ENCODE data around the gene CDK17.
A peak's percentile ranks its signal among the peaks of the same experiment; 100 is the strongest.

The CDK17 gene

GRCh38 chr12:96311191-96311590, 89.0 kb downstream of the CDK17 start:
- no peak for DNase-seq

- DNase-seq, result no peak
Measured at GRCh38 chr12:96310067-96310466, 90.2 kb downstream of the CDK17 start.

- DNase-seq, result no peak
Measured at GRCh38 chr12:96308881-96309280, 91.4 kb downstream of the CDK17 start.

GRCh38 chr12:96305665-96306064, 94.6 kb downstream of the CDK17 start:
- DNase-seq, result no peak

DNA sequence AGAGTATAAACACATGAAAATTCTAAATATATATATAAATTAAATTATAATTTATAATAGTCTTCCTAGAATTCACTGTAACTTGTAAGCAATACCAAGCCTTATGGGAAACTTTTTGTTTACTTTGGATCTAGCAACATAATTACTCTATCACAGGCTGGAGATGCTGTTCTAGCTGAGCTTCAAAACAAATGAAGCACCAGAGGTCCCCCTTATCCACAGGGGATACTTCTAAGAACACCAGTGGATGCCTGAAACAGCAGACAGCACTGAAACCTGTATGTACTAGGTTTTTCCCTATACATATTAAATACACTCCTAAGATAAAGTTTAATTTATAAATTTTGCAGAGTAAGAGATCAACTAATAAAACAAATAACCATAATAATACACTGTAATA, 96.6 kb downstream of the CDK17 start:
- peak; percentile 37 for DNase-seq

DNA sequence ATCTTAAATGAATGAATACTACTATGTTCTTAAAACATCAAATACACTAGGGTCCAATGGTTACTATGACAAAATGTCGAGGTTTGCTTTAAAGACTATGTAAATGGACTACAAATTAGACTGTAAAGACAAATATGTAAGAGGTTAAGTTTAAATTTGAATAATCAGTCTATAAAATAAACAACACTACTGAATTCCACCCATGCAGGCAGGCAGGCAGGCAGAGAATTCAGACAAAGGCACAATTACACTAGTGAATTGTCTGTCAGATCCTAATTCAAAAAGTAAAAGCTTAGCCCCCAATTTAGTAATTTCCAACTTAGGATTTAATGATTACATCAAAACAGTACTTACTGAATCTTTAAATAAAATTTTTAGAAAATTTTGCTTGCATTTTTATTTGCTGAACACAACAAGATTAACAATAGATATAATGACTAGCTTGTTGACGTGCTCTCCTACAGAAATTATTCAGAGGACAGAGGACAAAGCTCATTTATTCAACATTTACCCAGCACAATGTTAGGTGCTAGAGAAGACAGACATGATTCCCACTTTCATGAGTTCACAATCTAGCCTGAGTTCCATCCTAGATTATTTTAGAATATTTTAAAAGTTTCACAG, 97.4 kb downstream of the CDK17 start:
- no peak for DNase-seq

DNA sequence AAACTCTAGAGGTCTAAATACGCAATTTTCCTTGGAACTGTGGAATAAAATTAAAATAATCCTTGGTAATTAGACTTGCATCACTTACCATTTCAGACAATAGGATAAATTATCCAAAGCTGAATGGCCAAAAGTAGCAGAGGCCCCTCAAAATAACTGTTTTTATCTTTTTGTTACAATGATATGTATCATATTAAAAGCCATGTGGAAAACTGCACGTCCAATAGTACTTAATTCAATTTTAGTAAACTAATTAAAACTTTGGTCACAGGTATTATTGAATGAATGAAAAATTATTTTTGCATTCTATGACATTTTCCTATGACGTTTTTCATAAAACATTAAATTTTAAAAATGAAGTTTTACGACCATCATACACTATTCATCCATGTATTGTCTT, 98.5 kb downstream of the CDK17 start:
- no peak for DNase-seq

DNA sequence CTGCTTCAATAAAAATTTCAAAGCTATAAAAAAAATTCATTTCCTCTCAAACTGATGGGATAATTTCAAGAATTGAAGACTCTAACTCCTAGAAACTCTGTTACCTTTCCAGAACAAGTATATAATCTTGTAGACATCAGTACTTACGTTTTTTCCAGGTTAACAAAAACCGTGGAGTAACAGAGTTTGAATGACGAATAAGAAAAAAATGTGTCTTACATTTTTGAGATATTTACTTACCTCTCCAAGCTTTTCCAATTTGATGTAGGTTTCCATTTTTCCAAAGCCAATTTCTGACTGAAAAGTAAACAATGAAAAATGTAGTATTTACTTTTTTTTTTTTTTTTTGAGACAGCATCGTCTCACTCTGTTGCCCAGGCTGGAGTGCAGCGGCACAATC, 100.2 kb downstream of the CDK17 start:
- DNase-seq, result no peak

GRCh38 chr12:96297504-96297903, 102.7 kb downstream of the CDK17 start:
- DNase-seq, result no peak

DNA sequence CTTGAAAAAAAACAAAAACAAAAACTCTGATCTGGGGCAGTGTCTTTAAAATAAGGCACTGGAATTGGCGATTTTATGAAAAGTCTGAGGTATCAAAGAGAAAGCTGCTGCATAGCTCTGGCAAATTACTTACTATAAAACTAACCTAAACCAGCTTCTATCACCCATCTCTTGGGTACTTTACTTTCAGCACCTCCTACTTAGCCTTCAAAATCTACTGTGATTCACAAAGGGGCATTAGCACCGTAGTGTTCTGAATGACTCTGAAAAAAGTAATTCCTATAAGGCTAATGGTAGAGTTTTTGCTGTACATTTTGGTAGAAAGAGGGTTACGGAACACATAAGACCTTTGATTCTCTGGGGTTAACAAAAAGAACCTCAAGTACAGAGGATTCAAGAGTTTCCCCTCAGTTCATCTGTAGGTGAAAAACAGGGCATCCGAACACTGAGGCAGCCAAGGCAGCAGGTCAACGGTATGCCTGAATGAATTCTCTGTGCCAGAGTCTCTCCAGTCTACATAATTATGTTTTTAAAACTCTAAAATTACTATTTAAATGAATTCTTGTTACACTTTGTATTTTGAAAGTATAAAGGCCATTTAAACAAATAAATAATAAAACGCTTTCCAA, 104.6 kb downstream of the CDK17 start:
- DNase-seq, result no peak

GRCh38 chr12:96294831-96295230, 105.4 kb downstream of the CDK17 start:
- no peak for DNase-seq

GRCh38 chr12:96293093-96293492, 107.1 kb downstream of the CDK17 start:
- DNase-seq, result no peak

GRCh38 chr12:96289067-96289466, 111.2 kb downstream of the CDK17 start:
- no peak for DNase-seq

GRCh38 chr12:96285158-96285557, 115.1 kb downstream of the CDK17 start:
- DNase-seq, result no peak

GRCh38 chr12:96274331-96274730, 125.9 kb downstream of the CDK17 start:
- DNase-seq, result no peak

DNA sequence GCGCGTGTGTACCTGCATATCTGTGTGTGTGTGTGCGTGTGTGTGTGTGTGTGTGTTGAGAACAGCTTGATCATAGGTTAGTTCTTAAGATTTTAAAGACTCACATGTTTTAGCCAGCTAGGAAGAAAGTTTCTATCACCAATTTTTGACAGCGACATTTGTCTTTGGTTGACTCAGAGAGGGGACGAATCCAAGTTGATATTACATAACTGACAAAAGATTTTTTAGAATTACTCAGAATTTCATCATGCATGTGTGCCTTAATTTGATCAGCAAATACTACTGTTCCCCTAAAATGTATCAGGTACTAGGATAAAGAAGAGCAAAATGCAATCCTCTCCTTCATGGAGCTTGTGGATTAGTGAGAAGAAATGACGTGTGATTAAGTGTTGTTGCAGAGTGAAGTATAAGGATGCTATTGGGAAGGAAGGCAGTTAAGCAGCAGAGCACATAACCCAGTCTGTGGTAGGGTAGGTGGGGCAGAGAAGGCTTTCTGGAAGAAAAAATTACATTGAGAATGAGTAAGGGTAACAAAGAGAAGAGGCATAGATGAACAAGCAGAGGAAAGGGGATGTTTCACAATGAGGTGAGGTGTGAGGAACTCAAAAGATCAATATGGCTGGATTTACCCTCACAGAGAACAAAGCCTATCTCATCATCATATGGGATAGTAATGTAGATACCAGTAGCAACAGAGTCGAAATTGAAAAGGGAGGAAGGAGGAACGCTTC, 128.6 kb downstream of the CDK17 start:
- DNase-seq, result peak; percentile 25

DNA sequence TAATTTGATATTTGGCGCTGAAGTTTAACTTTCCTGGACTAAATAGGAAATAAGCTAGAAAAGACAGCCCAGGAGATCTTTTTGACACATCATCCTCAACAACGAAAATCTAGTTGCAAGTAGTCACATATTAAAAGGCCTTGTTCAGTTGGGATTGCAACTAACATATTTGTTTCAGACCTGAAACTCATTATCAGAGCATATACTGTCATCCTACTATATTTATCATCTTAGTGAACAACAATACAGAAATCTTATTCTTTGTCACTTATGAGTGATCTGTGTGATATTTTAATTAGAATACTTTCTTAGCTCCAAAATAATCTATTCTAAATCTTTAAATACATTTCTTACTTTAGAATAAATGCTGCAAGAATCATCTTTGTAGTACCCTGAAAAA, 134.0 kb downstream of the CDK17 start:
- no peak for DNase-seq

DNA sequence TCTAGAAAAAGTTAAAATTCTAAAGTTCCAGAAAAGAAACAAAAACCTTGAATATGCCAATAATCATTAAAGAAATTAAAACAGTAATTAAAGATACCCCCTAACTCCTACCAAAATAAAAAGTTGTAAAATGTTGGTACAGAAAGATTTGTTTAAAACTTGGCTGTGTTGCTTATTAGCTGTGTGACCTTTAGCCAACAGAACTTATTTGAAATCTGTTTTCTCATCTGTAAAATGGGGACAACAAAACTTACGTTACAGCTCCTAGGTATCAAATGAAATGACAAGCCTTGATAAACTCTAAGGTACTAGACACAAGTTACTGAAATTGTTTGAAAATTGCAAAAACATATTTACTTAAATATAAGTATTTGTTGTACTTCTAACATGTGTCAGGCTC, 134.4 kb downstream of the CDK17 start:
- DNase-seq, result no peak

DNA sequence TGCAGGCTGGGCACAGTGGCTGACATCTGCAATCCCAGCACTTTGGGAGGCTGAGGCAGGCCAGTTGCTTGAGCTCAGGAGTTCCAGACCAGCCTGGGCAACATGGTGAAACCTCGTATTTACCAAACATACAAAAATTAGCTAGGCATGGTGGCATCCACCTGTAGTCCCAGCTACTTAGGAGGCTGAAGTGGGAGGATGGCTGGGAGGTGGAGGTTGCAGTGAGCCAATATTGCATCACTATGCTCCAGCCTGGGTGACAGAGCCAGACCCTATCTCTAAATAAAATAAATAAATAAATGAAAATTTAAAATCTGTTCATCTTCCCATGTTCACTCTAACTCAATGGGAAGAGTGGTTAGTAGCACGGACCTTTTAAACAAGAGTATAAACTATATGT, 134.8 kb downstream of the CDK17 start:
- DNase-seq, result no peak

- no peak for DNase-seq
Measured at GRCh38 chr12:96263449-96263902, 136.8 kb downstream of the CDK17 start.

- no peak for DNase-seq
Measured at GRCh38 chr12:96261557-96261956, 138.7 kb downstream of the CDK17 start.

- DNase-seq, result no peak
Measured at GRCh38 chr12:96260644-96261043, 139.6 kb downstream of the CDK17 start.

GRCh38 chr12:96260231-96260630, 140.0 kb downstream of the CDK17 start:
- no peak for DNase-seq
